ENCODE data around the gene USH1G.

- TF ChIP-seq CTCF (IDR thresholded peaks at IDR 0.05), result no peak
- no peak for TF ChIP-seq POLR2A (IDR thresholded peaks at IDR 0.05)
Observed at GRCh38 chr17:74892013-74892841, 30.8 kb downstream of the USH1G start.

All from adrenal gland (tissue), 5 donors.